HG03139 (cell line): ENCODE results near the gene RNF186.
"Not testable (repeated sequence)": the region's sequence is repeated elsewhere in the genome, so short reads cannot be mapped to it uniquely, and the experiment has no call there.

Experiments used
- ATAC-seq: cut with Tn5 transposase; IDR thresholded peaks from one replicate; pipeline ENCODE4 v1.9.1; 2021; ENCODE audit not compliant: unreplicated experiment

The RNF186 gene

GRCh38 chr1:19797827-19798226 is 17.3 kb downstream of the RNF186 start:
- no peak for ATAC-seq

GRCh38 chr1:19794583-19794982 is 20.5 kb downstream of the RNF186 start:
- ATAC-seq = no peak

- no peak for ATAC-seq
Measured at GRCh38 chr1:19793360-19794046, 21.6 kb downstream of the RNF186 start.

GRCh38 chr1:19792237-19793002 is 22.7 kb downstream of the RNF186 start:
- ATAC-seq = no peak

- ATAC-seq = not testable (repeated sequence)
Measured at GRCh38 chr1:19790061-19790975, 24.8 kb downstream of the RNF186 start.

GRCh38 chr1:19786988-19787423 is 28.1 kb downstream of the RNF186 start:
- ATAC-seq = no peak

- no peak for ATAC-seq
Measured at GRCh38 chr1:19785660-19786059, 29.4 kb downstream of the RNF186 start.

GRCh38 chr1:19780267-19780877 is 34.7 kb downstream of the RNF186 start:
- ATAC-seq = no peak

GRCh38 chr1:19776933-19777332 is 38.1 kb downstream of the RNF186 start:
- no peak for ATAC-seq

- ATAC-seq = no peak
Measured at GRCh38 chr1:19776287-19776686, 38.8 kb downstream of the RNF186 start.

GRCh38 chr1:19775831-19776230 is 39.3 kb downstream of the RNF186 start:
- no peak for ATAC-seq

- no peak for ATAC-seq
Measured at GRCh38 chr1:19775317-19775716, 39.8 kb downstream of the RNF186 start.

GRCh38 chr1:19774180-19774785 is 40.8 kb downstream of the RNF186 start:
- no peak for ATAC-seq

- no peak for ATAC-seq
Measured at GRCh38 chr1:19773485-19773884, 41.6 kb downstream of the RNF186 start.

GRCh38 chr1:19772053-19772452 is 43.0 kb downstream of the RNF186 start:
- no peak for ATAC-seq

GRCh38 chr1:19771350-19771749 is 43.7 kb downstream of the RNF186 start:
- no peak for ATAC-seq

- ATAC-seq = no peak
Measured at GRCh38 chr1:19770436-19771190, 44.5 kb downstream of the RNF186 start.

- ATAC-seq = no peak
Measured at GRCh38 chr1:19769211-19769932, 45.7 kb downstream of the RNF186 start.
